Body of pancreas (tissue), 4 donors: ENCODE results near the gene WRAP73.

Source experiments
- CTCF ChIP-seq, 7 experiments: fragments of 450-650 bp in 4 of 7; fragments of 200-600 bp in 3 of 7; sonication (generic) in 3 of 7; IDR thresholded peaks; one replicate each; pipeline ENCODE4 v1.5.1; 2016 to 2019; ENCODE audit warnings: antibody characterized with exemption in 7 of 7
- POLR2A ChIP-seq, 3 donors: fragments of 450-650 bp; IDR thresholded peaks; one replicate each; pipeline ENCODE4 v1.6.1; 2016; ENCODE audit warnings: antibody characterized with exemption in 3 of 3, mild to moderate bottlenecking in 2 of 3

- no peak for TF ChIP-seq POLR2A (IDR thresholded peaks at IDR 0.05)
- TF ChIP-seq CTCF (IDR thresholded peaks at IDR 0.05) = no peak
Observed at GRCh38 chr1:3590951-3591865, 58.7 kb downstream of the WRAP73 start.
